Subcutaneous adipose tissue (tissue), 4 donors: Measurements from ENCODE around the gene SLC13A2. TPM values are rescaled to one million over a fixed set of nuclear protein-coding genes. Genes with fewer than 3 reads are reported as not detected.

Experiments
- CTCF ChIP-seq: fragments of 450-650 bp; IDR thresholded peaks from one replicate; pipeline ENCODE4 v1.5.1; 2016; ENCODE audit warnings: low read depth, mild to moderate bottlenecking, control low read depth, antibody characterized with exemption, moderate library complexity
- total RNA-seq, 4 donors: library from RNA; depleted of rRNA; stranded (reverse); fragments of >200 nt; gene quantifications; one replicate each; pipeline ENCODE4 v1.1.0, GENCODE V29; 2016

SLC13A2 gene
- not detected for total RNA-seq

- no peak for TF ChIP-seq CTCF
These were observed at the start of gene SLC13A2 for GRCh38 chr17:28473542-28473941. Gene SLC13A2 (plus strand): TSS chr17:28473644. CDS start chr17:28473713, 69 bp downstream.

GRCh38 chr17:28425206-28425605 is 48.2 kb upstream of the SLC13A2 start:
- no peak for TF ChIP-seq CTCF

GRCh38 chr17:28426081-28426519 is 47.3 kb upstream of the SLC13A2 start:
- TF ChIP-seq CTCF: no peak

- TF ChIP-seq CTCF: no peak
These were observed 46.1 kb upstream of the SLC13A2 start for GRCh38 chr17:28427371-28427770.

GRCh38 chr17:28433721-28434120 is 39.7 kb upstream of the SLC13A2 start:
- no peak for TF ChIP-seq CTCF

- TF ChIP-seq CTCF: no peak
These were observed 29.4 kb upstream of the SLC13A2 start for GRCh38 chr17:28443901-28444638.

- no peak for TF ChIP-seq CTCF
These were observed 26.6 kb upstream of the SLC13A2 start for GRCh38 chr17:28446716-28447395.
